DND-41 (cell line): ENCODE measurements around the gene NRCAM.

Experiments used
- ATAC-seq: fragments of 200-7000 bp; cut with Tn5 transposase; 3 replicates; pipeline ENCODE4 v1.9.1; 2021; ENCODE audit warnings: low read depth; ENCODE audit not compliant: insufficient read depth
- DNase-seq: peaks from one replicate; pipeline ENCODE4 v3.0.0-alpha.2; 2020
- H2AFZ ChIP-seq: 2 replicates; pipeline ENCODE4 v1.6.0; 2012; ENCODE audit warnings: low read depth, low read length
- H3K27ac ChIP-seq: 2 replicates; pipeline ENCODE4 v1.5.1; 2012; ENCODE audit warnings: low read length, inconsistent platforms
- H3K27me3 ChIP-seq: fragments of 200-600 bp; sonication (generic); 2 replicates; pipeline ENCODE4 v1.6.0; 2012; ENCODE audit warnings: low read length, mild to moderate bottlenecking, inconsistent platforms; ENCODE audit not compliant: insufficient read depth, poor library complexity
- H3K36me3 ChIP-seq: 2 replicates; pipeline ENCODE4 v1.5.1; 2012; ENCODE audit warnings: low read length, inconsistent platforms; ENCODE audit not compliant: insufficient read depth
- H3K4me1 ChIP-seq: 2 replicates; pipeline ENCODE4 v1.5.1; 2012; ENCODE audit warnings: mild to moderate bottlenecking, low read length; ENCODE audit not compliant: insufficient read depth
- H3K4me2 ChIP-seq: 2 replicates; pipeline ENCODE4 v1.6.0; 2012; ENCODE audit warnings: mild to moderate bottlenecking, moderate library complexity, low read length, inconsistent platforms; ENCODE audit not compliant: insufficient read depth
- H3K4me3 ChIP-seq, 2 experiments: fragments of 200-600 bp in 1 of 2; shearing (Covaris generic) in 1 of 2; 2 replicates each; pipeline ENCODE4 v1.5.1; 2012 to 2016; ENCODE audit warnings: inconsistent platforms in 2 of 2, low read length in 2 of 2, mild to moderate bottlenecking in 2 of 2, low read depth in 1 of 2, moderate library complexity in 1 of 2
- H3K79me2 ChIP-seq: 2 replicates; pipeline ENCODE4 v1.6.0; 2012; ENCODE audit warnings: low read length, inconsistent platforms; ENCODE audit not compliant: insufficient read depth
- H3K9ac ChIP-seq: 2 replicates; pipeline ENCODE4 v1.6.0; 2012; ENCODE audit warnings: low read depth, mild to moderate bottlenecking, inconsistent platforms, low read length, moderate library complexity
- H3K9me3 ChIP-seq: 2 replicates; pipeline ENCODE4 v1.5.1; 2012; ENCODE audit warnings: low read length, moderate library complexity, mild to moderate bottlenecking, inconsistent platforms; ENCODE audit not compliant: insufficient read depth, severe bottlenecking
- H4K20me1 ChIP-seq: 2 replicates; pipeline ENCODE4 v1.6.0; 2012; ENCODE audit warnings: low read length; ENCODE audit not compliant: insufficient read depth
- EZH2 ChIP-seq: IDR thresholded peaks from 3 replicates; pipeline ENCODE4 v1.6.1; 2012; ENCODE audit warnings: borderline replicate concordance, low read depth, mild to moderate bottlenecking, moderate library complexity, low read length, inconsistent platforms; ENCODE audit not compliant: severe bottlenecking
- TF ChIP-seq, protein P1 (sequence below): IDR thresholded peaks from 2 replicates; pipeline ENCODE4 v1.5.1; 2012; ENCODE audit warnings: borderline replicate concordance, low read length, moderate library complexity, mild to moderate bottlenecking; ENCODE audit not compliant: poor library complexity, severe bottlenecking; ENCODE audit errors: extremely low read depth

The NRCAM gene

DNA sequence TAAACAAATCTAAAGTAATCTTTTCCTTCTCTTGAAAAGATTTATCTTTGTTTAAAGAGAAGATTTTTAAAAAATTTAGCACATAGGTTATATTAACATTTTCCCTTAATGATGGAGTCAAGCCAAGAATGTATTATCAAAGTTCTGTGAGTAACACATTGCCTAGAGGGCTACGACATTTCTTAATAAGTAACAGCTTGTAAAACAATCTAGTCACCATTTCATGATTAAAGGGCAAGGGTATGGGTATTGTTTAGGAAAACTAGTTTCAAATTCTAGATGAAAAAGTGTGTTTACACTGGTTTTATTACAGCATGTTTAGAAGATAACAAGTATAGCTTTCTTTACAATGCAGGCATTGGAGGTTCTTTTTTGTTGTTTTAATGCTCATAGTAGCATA is 297.5 kb downstream of the NRCAM start:
- no peaks in the 10 kb centered on the region for H3K36me3 ChIP-seq
- no peak for ATAC-seq
- no peak overlapping the region for H2AFZ ChIP-seq
- H3K9ac ChIP-seq: no peak overlapping the region
- DNase-seq: no peak
- H4K20me1 ChIP-seq: no peaks in the 10 kb centered on the region
- H3K4me2 ChIP-seq: no peak overlapping the region
- H3K79me2 ChIP-seq: no peaks in the 10 kb centered on the region
- no peaks in the 10 kb centered on the region for H3K9me3 ChIP-seq
- H3K4me1 ChIP-seq: no peaks in the 10 kb centered on the region
- peaks cover 3% of the 10 kb centered on the region for H3K27me3 ChIP-seq
- TF ChIP-seq EZH2: no peak
- TF ChIP-seq, protein P1, sequence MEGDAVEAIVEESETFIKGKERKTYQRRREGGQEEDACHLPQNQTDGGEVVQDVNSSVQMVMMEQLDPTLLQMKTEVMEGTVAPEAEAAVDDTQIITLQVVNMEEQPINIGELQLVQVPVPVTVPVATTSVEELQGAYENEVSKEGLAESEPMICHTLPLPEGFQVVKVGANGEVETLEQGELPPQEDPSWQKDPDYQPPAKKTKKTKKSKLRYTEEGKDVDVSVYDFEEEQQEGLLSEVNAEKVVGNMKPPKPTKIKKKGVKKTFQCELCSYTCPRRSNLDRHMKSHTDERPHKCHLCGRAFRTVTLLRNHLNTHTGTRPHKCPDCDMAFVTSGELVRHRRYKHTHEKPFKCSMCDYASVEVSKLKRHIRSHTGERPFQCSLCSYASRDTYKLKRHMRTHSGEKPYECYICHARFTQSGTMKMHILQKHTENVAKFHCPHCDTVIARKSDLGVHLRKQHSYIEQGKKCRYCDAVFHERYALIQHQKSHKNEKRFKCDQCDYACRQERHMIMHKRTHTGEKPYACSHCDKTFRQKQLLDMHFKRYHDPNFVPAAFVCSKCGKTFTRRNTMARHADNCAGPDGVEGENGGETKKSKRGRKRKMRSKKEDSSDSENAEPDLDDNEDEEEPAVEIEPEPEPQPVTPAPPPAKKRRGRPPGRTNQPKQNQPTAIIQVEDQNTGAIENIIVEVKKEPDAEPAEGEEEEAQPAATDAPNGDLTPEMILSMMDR: no peak
- no peak overlapping the region for H3K4me3 ChIP-seq
- no peak overlapping the region for H3K27ac ChIP-seq

GRCh38 chr7:108157606-108158335 is 298.5 kb downstream of the NRCAM start:
- ATAC-seq: no peak
- H3K9ac ChIP-seq: no peak overlapping the region
- no peak overlapping the region for H2AFZ ChIP-seq
- H3K27ac ChIP-seq: no peak overlapping the region
- no peaks in the 10 kb centered on the region for H3K36me3 ChIP-seq
- H3K4me1 ChIP-seq: no peaks in the 10 kb centered on the region
- no peaks in the 10 kb centered on the region for H4K20me1 ChIP-seq
- H3K79me2 ChIP-seq: no peaks in the 10 kb centered on the region
- H3K4me3 ChIP-seq: no peak overlapping the region
- H3K4me2 ChIP-seq: no peak overlapping the region
- H3K27me3 ChIP-seq: peaks cover 3% of the 10 kb centered on the region
- no peak for DNase-seq
- TF ChIP-seq EZH2: no peak
- H3K9me3 ChIP-seq: no peaks in the 10 kb centered on the region

DNA sequence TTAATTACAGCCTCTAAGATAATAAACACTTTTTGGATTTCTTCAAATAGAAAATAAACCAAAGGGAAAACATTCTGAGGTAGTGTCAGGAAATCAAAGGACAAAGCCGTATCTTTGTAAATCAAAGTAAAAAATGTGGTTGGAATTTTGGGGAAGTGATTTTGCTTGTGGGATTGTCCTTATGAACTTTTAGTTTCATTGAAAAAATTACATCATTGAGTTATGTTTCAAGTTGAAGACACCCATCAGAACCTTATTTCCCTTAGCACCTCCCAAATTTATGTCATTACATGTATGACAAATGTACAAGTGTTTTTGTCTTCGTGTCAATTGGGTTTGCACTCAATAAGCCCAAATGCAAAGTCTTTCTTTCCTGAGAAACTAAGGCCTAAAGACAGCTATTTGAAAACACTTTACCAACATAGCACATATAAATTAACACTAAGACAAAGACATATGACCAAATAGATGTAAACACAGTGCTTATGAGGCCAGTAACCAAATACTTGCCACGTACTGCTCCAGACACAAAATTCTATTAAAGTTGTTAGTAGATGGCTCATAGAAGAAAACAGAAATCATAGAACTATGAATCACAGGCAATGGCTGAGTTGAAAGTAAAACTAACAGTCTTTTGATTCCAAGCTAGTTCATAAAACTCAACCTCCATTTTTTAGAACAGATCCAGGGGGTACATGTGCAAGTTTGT is 299.2 kb downstream of the NRCAM start:
- H3K27ac ChIP-seq: no peak overlapping the region
- DNase-seq (no peak), ATAC-seq (no peak)
- peaks cover 3% of the 10 kb centered on the region for H3K27me3 ChIP-seq
- H3K9me3 ChIP-seq: no peaks in the 10 kb centered on the region
- TF ChIP-seq, protein P1: no peak
- no peak for TF ChIP-seq EZH2
- no peaks in the 10 kb centered on the region for H3K36me3 ChIP-seq
- no peak overlapping the region for H3K9ac ChIP-seq
- H3K79me2 ChIP-seq: no peaks in the 10 kb centered on the region
- H3K4me1 ChIP-seq: no peaks in the 10 kb centered on the region
- H3K4me2 ChIP-seq: no peak overlapping the region
- H2AFZ ChIP-seq: no peak overlapping the region
- H3K4me3 ChIP-seq: no peak overlapping the region
- no peaks in the 10 kb centered on the region for H4K20me1 ChIP-seq

DNA sequence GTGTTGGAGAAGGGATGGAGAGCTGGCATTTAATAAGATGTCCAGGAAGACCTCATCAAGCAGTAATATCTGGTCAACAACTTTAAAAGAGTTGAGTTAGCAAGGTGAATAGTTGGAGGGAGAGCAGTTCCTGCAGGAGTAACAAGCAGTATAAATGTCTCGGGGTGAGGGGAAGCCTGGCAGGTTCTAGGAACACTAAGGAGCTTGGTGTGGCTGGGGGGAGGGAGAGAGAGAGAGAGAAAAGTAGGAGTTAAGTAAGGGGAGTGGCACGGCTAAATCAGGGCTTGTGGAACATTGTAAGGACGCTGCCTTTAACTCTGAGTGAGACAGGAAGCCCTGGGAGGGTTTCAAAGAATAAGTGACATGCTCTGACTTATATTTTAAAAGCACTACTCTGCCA is 304.0 kb downstream of the NRCAM start:
- no peak overlapping the region for H3K9ac ChIP-seq
- H3K4me1 ChIP-seq: no peaks in the 10 kb centered on the region
- no peaks in the 10 kb centered on the region for H4K20me1 ChIP-seq
- ATAC-seq: no peak
- no peaks in the 10 kb centered on the region for H3K36me3 ChIP-seq
- no peaks in the 10 kb centered on the region for H3K79me2 ChIP-seq
- H3K4me3 ChIP-seq: no peak overlapping the region
- H2AFZ ChIP-seq: no peak overlapping the region
- H3K27me3 ChIP-seq: peaks cover 7% of the 10 kb centered on the region
- DNase-seq: no peak
- no peak overlapping the region for H3K4me2 ChIP-seq
- TF ChIP-seq EZH2: no peak
- H3K27ac ChIP-seq: no peak overlapping the region
- H3K9me3 ChIP-seq: no peaks in the 10 kb centered on the region
